RWPE2 (cell line): ENCODE data around the gene LRMDA.

ENCODE experiments used
- ATAC-seq: fragments of 200-7000 bp; cut with Tn5 transposase; 3 replicates; pipeline ENCODE4 v1.9.1; 2021; ENCODE audit warnings: low read depth
- DNase-seq: peaks from one replicate; pipeline ENCODE4 v3.0.0-alpha.2; 2020; ENCODE audit warnings: low spot score
- H3K27ac ChIP-seq: fragments of 450-650 bp; 2 replicates; pipeline ENCODE4 v1.5.1; 2017; ENCODE audit warnings: mild to moderate bottlenecking; ENCODE audit not compliant: poor library complexity, severe bottlenecking
- H3K27me3 ChIP-seq: fragments of 250-450 bp; sonication (Bioruptor Pico); 2 replicates; pipeline ENCODE4 v1.5.1; 2021; ENCODE audit warnings: mild to moderate bottlenecking, moderate library complexity; ENCODE audit not compliant: insufficient read depth, poor library complexity, severe bottlenecking
- H3K36me3 ChIP-seq: fragments of 250-450 bp; sonication (Bioruptor Pico); 2 replicates; pipeline ENCODE4 v1.5.1; 2020; ENCODE audit warnings: low read depth, mild to moderate bottlenecking, moderate library complexity
- H3K4me1 ChIP-seq: fragments of 250-450 bp; sonication (Bioruptor Pico); 2 replicates; pipeline ENCODE4 v1.5.1; 2021; ENCODE audit warnings: mild to moderate bottlenecking, moderate library complexity; ENCODE audit not compliant: insufficient read depth, poor library complexity, severe bottlenecking
- H3K4me3 ChIP-seq: fragments of 250-450 bp; sonication (Bioruptor Pico); 2 replicates; pipeline ENCODE4 v1.5.1; 2021; ENCODE audit warnings: mild to moderate bottlenecking, moderate library complexity; ENCODE audit not compliant: severe bottlenecking
- H3K9me3 ChIP-seq: fragments of 250-450 bp; sonication (Bioruptor Pico); 2 replicates; pipeline ENCODE4 v1.5.1; 2021; ENCODE audit warnings: mild to moderate bottlenecking, moderate library complexity; ENCODE audit not compliant: severe bottlenecking
- TF ChIP-seq, protein P1 (sequence below): fragments of 450-650 bp; IDR thresholded peaks from one replicate; pipeline ENCODE4 v1.5.1; 2017; ENCODE audit warnings: mild to moderate bottlenecking, moderate library complexity; ENCODE audit not compliant: poor library complexity, severe bottlenecking

The LRMDA gene

DNA sequence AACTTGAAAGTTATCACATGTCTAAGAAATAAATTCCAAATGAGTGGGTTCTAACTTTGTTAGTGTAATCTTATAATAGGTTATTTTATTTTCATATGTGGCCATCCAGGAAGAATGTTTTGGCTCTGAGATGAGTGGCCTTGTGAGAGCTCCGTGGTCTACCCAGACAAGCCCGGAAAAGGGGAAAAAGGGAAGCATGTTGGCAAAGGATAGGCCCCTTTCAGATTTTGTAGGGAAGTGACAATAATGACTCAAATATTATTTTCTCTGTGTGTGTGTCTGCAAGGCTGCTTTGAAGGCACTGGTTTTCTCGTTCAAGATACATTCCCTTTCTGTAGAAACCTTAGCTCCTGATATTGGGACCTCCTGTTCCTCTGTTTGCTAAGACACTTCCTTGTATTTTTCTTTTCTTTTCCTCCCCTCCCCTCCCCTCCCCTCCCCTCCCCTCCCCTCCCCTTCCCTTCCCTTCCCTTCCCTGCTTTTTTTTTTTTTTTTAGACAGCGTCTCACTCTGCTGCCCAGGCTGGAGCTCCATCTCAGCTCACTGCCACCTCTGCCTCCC lies 240.8 kb downstream of the LRMDA start:
- peaks cover 4% of the 10 kb centered on the region for H3K27me3 ChIP-seq
- TF ChIP-seq, protein P1, sequence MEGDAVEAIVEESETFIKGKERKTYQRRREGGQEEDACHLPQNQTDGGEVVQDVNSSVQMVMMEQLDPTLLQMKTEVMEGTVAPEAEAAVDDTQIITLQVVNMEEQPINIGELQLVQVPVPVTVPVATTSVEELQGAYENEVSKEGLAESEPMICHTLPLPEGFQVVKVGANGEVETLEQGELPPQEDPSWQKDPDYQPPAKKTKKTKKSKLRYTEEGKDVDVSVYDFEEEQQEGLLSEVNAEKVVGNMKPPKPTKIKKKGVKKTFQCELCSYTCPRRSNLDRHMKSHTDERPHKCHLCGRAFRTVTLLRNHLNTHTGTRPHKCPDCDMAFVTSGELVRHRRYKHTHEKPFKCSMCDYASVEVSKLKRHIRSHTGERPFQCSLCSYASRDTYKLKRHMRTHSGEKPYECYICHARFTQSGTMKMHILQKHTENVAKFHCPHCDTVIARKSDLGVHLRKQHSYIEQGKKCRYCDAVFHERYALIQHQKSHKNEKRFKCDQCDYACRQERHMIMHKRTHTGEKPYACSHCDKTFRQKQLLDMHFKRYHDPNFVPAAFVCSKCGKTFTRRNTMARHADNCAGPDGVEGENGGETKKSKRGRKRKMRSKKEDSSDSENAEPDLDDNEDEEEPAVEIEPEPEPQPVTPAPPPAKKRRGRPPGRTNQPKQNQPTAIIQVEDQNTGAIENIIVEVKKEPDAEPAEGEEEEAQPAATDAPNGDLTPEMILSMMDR = no peak

DNA sequence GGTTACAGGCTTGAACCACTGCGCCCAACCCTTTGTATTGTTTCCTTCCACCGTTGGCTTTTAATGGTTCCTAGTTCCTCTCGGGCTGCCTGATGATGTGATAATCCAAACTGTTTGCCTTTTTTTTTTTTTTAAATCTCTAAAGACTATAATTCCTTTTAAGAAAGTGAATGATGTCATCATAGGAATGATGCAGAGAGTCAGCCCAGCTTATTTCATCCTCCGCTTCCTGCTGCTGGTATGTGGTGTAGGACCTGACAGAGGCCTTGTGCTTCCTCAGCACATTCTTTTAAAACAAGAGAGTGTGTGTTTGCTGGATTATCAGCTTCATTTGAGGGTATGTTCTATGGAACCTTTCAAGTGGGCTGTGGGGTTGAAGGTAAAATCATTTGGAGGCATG lies 241.4 kb downstream of the LRMDA start:
- ATAC-seq = no peak
- Histone ChIP-seq H3K4me3 (no peak overlapping the region), H3K27ac (no peak overlapping the region), H3K27me3 (peaks cover 7% of the 10 kb centered on the region), H3K9me3 (no peaks in the 10 kb centered on the region), H3K4me1 (no peaks in the 10 kb centered on the region), H3K36me3 (no peaks in the 10 kb centered on the region)
- DNase-seq = no peak
- TF ChIP-seq, protein P1 = no peak

More for the DNA sequence above, 240.8 kb downstream of the LRMDA start:
- Histone ChIP-seq H3K4me1 (no peaks in the 10 kb centered on the region), H3K4me3 (no peak overlapping the region), H3K9me3 (no peaks in the 10 kb centered on the region), H3K36me3 (no peaks in the 10 kb centered on the region), H3K27ac (no peak overlapping the region)
- ATAC-seq (no peak), DNase-seq (no peak)

DNA sequence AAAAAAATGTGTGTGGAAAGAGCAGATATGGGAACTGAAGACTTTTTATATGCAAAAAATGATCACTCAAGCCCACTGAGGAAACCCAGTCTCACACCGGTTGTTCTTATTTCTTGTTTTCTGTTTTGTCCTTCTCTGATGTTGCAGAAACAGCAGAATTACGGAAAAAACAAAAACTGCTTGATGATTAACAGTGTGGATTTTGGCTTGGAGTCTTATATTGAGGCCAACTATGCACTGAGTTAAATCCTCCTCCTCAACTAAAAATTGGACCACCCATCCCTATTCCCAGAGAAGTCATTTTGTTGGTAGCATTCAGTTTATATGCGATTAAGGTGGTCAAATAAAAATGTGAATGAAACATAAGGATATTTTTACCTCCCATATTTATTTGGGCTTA lies 246.1 kb downstream of the LRMDA start:
- Histone ChIP-seq H3K27ac (no peak overlapping the region), H3K4me3 (no peak overlapping the region), H3K36me3 (no peaks in the 10 kb centered on the region), H3K4me1 (no peaks in the 10 kb centered on the region), H3K9me3 (no peaks in the 10 kb centered on the region), H3K27me3 (peaks cover 33% of the 10 kb centered on the region)
- TF ChIP-seq, protein P1 = no peak
- no peak for ATAC-seq
- DNase-seq = no peak

DNA sequence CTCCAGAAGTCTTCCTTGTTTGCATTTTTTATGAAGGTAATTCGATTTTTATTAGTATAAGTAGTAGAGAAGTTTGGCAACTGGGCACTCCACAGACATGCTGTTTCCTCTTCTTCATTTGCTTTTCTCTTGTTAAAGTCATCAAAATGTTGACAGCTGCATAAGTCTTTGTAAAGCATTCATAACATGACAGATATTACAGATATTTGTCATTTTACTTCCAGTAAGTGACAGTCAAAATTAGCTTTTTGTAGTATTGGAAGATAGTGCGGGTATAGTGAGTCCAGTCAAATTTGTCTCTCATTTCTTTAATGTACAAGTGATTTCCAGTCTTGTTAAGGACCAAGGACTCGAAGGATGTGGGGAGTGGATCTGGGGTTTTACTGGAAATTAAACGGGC lies 247.1 kb downstream of the LRMDA start:
- Histone ChIP-seq H3K4me3 (no peak overlapping the region), H3K27me3 (peaks cover 33% of the 10 kb centered on the region), H3K36me3 (no peaks in the 10 kb centered on the region), H3K9me3 (no peaks in the 10 kb centered on the region), H3K27ac (no peak overlapping the region), H3K4me1 (no peaks in the 10 kb centered on the region)
- no peak for DNase-seq
- ATAC-seq = no peak
- TF ChIP-seq, protein P1 = no peak

DNA sequence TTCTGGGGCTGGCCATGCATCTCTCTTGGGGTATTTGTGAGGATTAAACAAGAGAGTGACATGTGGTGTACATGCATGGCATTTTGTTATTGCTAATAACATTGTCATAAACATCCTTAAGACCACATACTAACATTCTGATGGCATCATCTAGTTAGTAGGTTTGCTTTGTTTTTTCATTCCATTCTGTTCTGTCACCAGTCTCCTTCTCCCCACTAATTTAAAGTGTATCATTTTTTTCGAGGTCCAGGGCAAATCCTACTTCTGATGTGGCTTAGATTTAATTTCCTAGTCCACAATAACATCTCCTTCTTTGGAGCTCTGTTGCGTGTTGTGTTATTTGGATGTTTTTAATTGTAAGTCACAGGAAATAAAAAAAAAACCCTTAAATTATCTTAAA lies 248.1 kb downstream of the LRMDA start:
- Histone ChIP-seq H3K27ac (no peak overlapping the region), H3K4me1 (no peaks in the 10 kb centered on the region), H3K4me3 (no peak overlapping the region), H3K27me3 (peaks cover 29% of the 10 kb centered on the region), H3K36me3 (no peaks in the 10 kb centered on the region), H3K9me3 (no peaks in the 10 kb centered on the region)
- ATAC-seq (no peak), DNase-seq (no peak)
- TF ChIP-seq, protein P1 = no peak
